ENCODE results near the gene CT45A1.
"Not testable (repeated sequence)": the region's sequence is repeated elsewhere in the genome, so short reads cannot be mapped to it uniquely, and the experiment has no call there.

The CT45A1 gene
- long read RNA-seq, donor 1 = 0 reads
- long read RNA-seq, donor 2 = 0 reads
- long read RNA-seq, donor 3 = 0 reads
- long read RNA-seq, donor 4 = 0 reads
- long read RNA-seq, donor 5 = 0 reads
- long read RNA-seq, donor 6 = 0 reads
- long read RNA-seq, donor 7 = 0 reads
- long read RNA-seq, donor 8 = 0 reads

DNA sequence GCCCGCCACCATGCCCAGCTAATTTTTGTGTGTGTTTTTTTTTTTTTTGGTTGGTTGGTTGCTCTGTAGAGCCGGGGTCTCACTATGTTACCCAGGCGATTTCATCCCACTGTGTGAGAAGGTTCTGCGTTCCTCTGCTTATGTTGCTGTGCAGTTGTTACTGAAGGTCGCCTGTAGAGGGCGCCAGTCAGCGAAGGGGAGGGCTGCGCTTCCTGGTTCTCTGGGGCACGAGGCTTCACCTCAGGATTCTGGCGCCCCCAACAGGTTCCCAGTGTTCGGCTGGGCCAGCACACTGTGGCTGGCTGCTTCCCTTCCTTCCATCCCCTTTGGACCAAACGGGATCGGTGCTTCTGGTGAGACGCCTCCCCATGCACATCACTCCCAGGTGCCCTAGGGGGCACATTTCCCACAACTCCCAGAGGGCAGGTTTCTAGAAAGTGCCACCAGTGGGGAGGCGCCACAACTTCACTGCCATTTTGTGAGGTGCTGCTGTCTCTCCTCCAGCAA, at the start of gene CT45A1:
CT45A1 (plus strand) TSS at position 457 of the 507 bp plus-strand sequence. CDS start 5,302 bp downstream, outside the sequence.
- DNase-seq = not testable (repeated sequence)

DNA sequence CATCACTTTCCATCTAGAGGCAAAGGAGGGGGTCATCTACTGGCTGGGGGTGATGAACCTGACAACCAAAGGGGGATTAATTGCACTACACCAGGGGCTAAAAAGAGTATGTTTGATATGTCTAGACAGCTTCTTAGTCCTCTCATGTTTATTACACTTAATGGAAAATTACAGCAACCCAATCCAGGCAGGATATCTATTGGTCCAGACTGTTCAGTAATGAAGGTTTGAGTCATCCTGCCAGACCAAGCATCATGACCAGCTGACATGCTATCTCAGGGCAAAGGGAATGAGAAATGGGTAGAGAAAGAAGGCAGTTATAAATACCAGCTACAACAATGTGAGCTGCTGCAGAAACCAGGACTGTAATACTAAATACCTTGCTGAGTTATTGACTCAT, 40.5 kb upstream of the CT45A1 start:
- DNase-seq = not testable (repeated sequence)

DNA sequence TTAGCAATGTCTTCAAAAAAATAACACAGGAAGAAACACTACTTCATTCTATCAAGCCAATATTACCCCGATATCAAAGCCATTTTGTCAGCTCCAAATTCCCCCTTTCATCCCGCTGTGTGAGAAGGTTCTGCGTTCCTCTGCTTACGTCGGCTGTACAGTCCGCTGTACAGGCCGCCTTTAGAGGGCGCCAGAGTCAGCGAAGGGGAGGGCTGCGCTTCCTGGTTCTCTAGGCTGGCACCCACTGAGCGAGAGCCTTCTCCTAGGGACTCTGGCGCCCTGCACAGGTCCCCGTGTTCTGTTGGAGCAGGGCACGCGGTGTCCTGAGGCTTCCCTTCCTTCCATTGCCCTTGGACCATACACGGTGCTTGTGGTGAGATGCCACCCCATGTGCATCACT, 25.3 kb upstream of the CT45A1 start:
- DNase-seq = no peak

DNA sequence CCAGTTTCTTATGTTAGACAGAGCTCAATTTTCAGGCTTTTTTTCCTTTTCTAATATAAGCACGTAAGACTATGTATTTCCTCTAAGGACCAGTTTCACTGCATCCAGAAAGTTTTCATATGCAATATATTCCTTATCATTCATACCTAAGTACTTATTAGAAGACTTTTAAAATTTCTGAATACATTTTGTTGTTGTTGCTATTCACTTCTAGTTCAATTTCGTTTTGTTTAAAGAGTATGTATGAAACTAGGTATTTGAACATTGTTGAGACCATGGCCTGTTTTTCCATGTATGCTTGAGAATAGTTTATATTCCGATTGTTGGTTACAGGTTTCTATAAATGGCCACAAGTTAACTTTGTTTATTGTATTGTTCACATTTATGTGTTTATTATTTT, 18.0 kb upstream of the CT45A1 start:
- no peak for DNase-seq

- DNase-seq = no peak
Observed at GRCh38 chrX:135697601-135698000, 15.8 kb upstream of the CT45A1 start.

GRCh38 chrX:135698924-135699323, 14.5 kb upstream of the CT45A1 start:
- DNase-seq = no peak

DNA sequence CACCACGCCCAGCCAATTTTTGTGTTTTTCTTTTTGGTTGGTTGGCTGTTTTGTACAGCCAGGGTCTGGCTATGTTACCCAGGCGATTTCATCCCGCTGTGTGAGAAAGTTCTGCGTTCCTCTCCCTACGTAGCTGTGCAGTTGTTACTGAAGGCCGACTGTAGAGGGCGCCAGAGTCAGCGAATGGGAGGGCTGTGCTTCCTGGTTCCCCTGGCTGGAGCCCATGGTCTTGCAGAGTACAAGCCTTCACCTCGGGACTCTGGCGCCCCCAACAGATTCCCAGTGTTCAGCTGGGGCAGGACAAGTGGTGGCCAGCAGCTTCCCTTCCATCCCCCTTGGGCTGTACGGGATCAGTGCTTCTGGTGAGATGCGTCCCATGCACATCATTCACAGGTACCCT, 5.6 kb upstream of the CT45A1 start:
- no peak for DNase-seq

DNA sequence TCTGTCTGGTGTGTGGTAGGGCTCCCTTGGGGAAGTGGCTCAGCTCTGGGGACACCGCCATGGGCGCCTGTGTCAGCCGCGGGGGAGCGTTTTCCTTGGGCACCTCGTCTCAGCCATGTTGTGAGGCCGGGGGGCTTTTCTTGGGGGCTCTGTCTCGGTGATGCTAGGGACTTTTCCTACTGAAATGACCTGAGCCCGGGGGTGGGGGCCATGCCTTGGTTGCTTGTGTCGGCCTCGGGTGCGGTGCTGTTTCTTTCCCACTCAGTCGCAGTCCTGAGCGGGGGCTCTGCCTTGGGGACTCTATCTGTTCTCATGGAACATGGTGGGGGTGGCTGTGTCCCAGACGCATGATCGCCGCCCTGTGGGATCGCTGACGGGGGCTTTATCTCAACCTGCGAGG, 356 bp downstream of the CT45A1 start:
- DNase-seq = no peak

GRCh38 chrX:135734666-135735065, 21.2 kb downstream of the CT45A1 start:
- DNase-seq = not testable (repeated sequence)

GRCh38 chrX:135737366-135738071, 24.1 kb downstream of the CT45A1 start:
- no peak for DNase-seq

DNA sequence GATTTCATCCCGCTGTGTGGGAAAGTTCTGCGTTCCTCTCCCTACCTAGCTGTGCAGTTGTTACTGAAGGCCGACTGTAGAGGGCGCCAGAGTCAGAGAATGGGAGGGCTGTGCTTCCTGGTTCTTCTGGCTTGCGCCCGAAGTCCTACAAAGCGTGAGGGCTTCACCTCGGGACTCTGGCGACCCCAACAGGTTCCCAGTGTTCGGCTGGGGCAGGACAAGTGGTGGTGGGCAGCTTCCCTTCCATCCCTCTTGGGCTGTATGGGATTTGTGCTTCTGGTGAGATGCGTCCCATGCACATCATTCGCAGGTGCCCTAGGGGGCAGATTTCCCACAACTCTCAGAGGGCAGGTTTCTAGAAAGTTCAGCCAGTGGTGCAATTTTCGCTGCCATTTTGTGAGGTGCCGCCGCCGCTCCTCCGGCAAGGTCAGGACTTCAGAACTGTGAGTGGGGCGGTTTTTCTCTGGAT, 27.3 kb downstream of the CT45A1 start:
- no peak for DNase-seq

- no peak for DNase-seq
Observed at GRCh38 chrX:135741192-135741715, 27.8 kb downstream of the CT45A1 start.

GRCh38 chrX:135744739-135745138, 31.3 kb downstream of the CT45A1 start:
- DNase-seq = not testable (repeated sequence)

DNA sequence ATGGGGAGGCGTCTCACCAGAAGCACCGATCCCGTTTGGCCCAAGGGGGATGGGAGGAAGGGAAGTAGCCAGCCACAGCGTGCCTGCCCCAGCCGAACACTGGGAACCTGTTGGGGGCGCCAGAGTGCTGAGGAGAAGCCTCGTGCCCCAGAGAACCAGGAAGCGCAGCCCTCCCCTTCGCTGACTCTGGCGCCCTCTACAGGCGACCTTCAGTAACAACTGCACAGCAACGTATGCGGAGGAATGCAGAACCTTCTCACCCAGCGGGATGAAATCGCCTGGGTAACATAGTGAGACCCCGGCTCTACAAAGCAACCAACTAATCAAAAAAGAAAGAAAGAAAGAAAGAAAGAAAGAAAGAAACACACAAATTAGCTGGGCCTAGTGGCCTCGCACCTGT, 54.7 kb downstream of the CT45A1 start, which contains the start of gene CT45A3:
CT45A3 (minus strand) TSS at position 101 of the 400 bp plus-strand sequence. CDS start 3,747 bp downstream, outside the sequence.
- not testable (repeated sequence) for DNase-seq
